CD4-positive, alpha-beta T cell (primary cell): ENCODE measurements around the gene RAB11FIP3. TPM values are rescaled to one million over a fixed set of nuclear protein-coding genes. Genes with fewer than 3 reads are reported as not detected.

Experiments used
- ATAC-seq: fragments of 200-7000 bp; cut with Tn5 transposase; one replicate; pipeline ENCODE4 v1.10.0; 2022; ENCODE audit warnings: mild to moderate bottlenecking; ENCODE audit not compliant: poor library complexity
- CTCF ChIA-PET: fragments of 350-600 bp; sonication (Branson Sonifier 250); formaldehyde crosslinking; loops from one replicate; lab custom pipeline; 2021; ENCODE audit warnings: antibody characterized with exemption, inconsistent platforms; lab: Charles Lee
- POLR2A ChIA-PET: fragments of 350-600 bp; sonication (Branson Sonifier 250); formaldehyde crosslinking; loops from one replicate; lab custom pipeline; 2021; ENCODE audit warnings: antibody characterized with exemption, inconsistent platforms; lab: Charles Lee
- DNase-seq, 14 experiments: peaks; one replicate each; pipeline ENCODE4 v3.0.0-alpha.2; 2013 to 2020; ENCODE audit warnings: mixed read lengths in 2 of 14
- H3K27ac ChIP-seq, 2 donors: one replicate each; pipeline versions ENCODE4 v1.5.1 to v1.7.0; 2013; ENCODE audit warnings: low read length in 2 of 2, low read depth in 1 of 2, mild to moderate bottlenecking in 1 of 2
- H3K27me3 ChIP-seq, 2 experiments: 1 replicate in 1 of 2; 2 replicates in 1 of 2; pipeline versions ENCODE4 v1.6.1 to v1.7.0; 2013; ENCODE audit warnings: low read length in 2 of 2, control low read depth in 1 of 2, mild to moderate bottlenecking in 1 of 2, moderate library complexity in 1 of 2; ENCODE audit not compliant: insufficient read depth in 2 of 2, control insufficient read depth in 1 of 2
- H3K36me3 ChIP-seq: one replicate; pipeline ENCODE4 v1.6.1; 2013; ENCODE audit warnings: low read length, control low read depth; ENCODE audit not compliant: insufficient read depth
- H3K4me1 ChIP-seq: one replicate; pipeline ENCODE4 v1.6.1; 2013; ENCODE audit warnings: low read length, control low read depth; ENCODE audit not compliant: insufficient read depth
- H3K4me3 ChIP-seq: one replicate; pipeline ENCODE4 v1.5.1; 2013; ENCODE audit warnings: mild to moderate bottlenecking, low read length, moderate library complexity
- H3K9me3 ChIP-seq, 2 experiments: 1 replicate in 1 of 2; 2 replicates in 1 of 2; pipeline versions ENCODE4 v1.6.1 to v1.7.0; 2013; ENCODE audit warnings: low read length in 2 of 2, mild to moderate bottlenecking in 2 of 2, control low read depth in 1 of 2, moderate library complexity in 1 of 2; ENCODE audit not compliant: control insufficient read depth in 1 of 2, insufficient read depth in 1 of 2
- H3K27ac Mint-ChIP-seq: one replicate; pipeline ENCODE4 v1.8.0; 2020; ENCODE audit warnings: mixed read lengths
- H3K27me3 Mint-ChIP-seq: one replicate; pipeline ENCODE4 v1.8.0; 2021; ENCODE audit warnings: mixed read lengths
- H3K36me3 Mint-ChIP-seq: one replicate; pipeline ENCODE4 v1.8.0; 2021; ENCODE audit warnings: low read depth, mixed read lengths
- H3K4me1 Mint-ChIP-seq: one replicate; pipeline ENCODE4 v1.8.0; 2021; ENCODE audit warnings: low read depth, mixed read lengths
- H3K4me3 Mint-ChIP-seq: one replicate; pipeline ENCODE4 v1.8.0; 2020; ENCODE audit warnings: mild to moderate bottlenecking, mixed read lengths
- H3K9me3 Mint-ChIP-seq: one replicate; pipeline ENCODE4 v1.8.0; 2020; ENCODE audit warnings: mixed read lengths
- intact Hi-C, 2 experiments: fragments of 100-400 bp; cut with DNase I in 1 of 2; cut with micrococcal nuclease in 1 of 2; formaldehyde crosslinking; loops; one replicate each; pipeline versions ENCODE4 v1.15.1 to v1.9.0; 2023 to 2025; cut with DNase I, micrococcal nuclease
- total RNA-seq, 174 experiments: library from RNA in 2 of 174; stranded (reverse) in 2 of 174; gene quantifications; one replicate each; pipeline ENCODE4 v1.2.3 and lab custom pipeline; 2021 to 2026
- TF ChIP-seq, protein P1 (sequence below): fragments of 200-600 bp; IDR thresholded peaks from one replicate; pipeline ENCODE4 v1.8.0; 2022; ENCODE audit warnings: antibody characterized with exemption, mild to moderate bottlenecking

The RAB11FIP3 gene
- total RNA-seq, 2 experiments from 2014 or later = 28.4 to 29.0 TPM

DNA sequence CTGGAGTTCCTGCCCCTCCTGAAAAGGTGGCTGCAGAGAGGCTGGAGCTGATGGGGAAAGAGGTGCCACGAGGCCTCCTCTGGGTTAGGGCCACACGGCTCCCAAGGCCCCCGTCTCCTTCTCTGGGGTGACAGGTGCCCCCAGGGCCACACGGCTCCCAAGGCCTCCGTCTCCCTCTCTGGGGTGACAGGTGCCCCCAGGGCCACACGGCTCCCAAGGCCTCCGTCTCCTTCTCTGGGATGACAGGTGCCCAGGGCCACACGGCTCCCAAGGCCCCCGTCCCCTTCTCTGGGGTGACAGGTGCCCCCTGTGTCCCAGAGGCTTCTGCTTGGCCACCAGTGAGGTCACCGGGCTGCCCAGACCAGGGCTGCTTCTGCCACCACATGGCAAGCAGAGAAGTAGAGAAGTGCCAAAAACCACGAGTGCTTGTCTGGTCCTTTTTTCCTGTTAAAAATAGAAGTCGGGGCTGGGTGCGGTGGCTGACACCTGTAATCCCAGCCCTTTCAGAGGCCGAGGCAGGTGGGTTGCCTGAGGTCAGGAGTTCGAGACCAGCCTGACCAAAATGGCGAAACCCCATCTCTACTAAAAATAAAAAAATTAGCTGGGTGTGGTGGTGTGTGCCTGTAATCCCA lies 106.2 kb downstream of the RAB11FIP3 start:
- no peaks in the 10 kb centered on the region for H3K27me3 Mint-ChIP-seq
- peaks cover 47% of the 10 kb centered on the region for H3K4me1 ChIP-seq
- TF ChIP-seq, protein P1, sequence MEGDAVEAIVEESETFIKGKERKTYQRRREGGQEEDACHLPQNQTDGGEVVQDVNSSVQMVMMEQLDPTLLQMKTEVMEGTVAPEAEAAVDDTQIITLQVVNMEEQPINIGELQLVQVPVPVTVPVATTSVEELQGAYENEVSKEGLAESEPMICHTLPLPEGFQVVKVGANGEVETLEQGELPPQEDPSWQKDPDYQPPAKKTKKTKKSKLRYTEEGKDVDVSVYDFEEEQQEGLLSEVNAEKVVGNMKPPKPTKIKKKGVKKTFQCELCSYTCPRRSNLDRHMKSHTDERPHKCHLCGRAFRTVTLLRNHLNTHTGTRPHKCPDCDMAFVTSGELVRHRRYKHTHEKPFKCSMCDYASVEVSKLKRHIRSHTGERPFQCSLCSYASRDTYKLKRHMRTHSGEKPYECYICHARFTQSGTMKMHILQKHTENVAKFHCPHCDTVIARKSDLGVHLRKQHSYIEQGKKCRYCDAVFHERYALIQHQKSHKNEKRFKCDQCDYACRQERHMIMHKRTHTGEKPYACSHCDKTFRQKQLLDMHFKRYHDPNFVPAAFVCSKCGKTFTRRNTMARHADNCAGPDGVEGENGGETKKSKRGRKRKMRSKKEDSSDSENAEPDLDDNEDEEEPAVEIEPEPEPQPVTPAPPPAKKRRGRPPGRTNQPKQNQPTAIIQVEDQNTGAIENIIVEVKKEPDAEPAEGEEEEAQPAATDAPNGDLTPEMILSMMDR = no peak
- no peaks in the 10 kb centered on the region for H3K9me3 Mint-ChIP-seq
- no peaks in the 10 kb centered on the region for H3K27me3 ChIP-seq
- no peak overlapping the region for H3K27ac ChIP-seq
- peaks cover 11% of the 10 kb centered on the region for H3K4me1 Mint-ChIP-seq
- intact Hi-C loops = no loop called here
- H3K9me3 ChIP-seq = no peaks in the 10 kb centered on the region
- no peak overlapping the region for H3K4me3 Mint-ChIP-seq
- no peaks in the 10 kb centered on the region for H3K36me3 Mint-ChIP-seq
- ATAC-seq (no peak), DNase-seq (no peak)
- peaks cover 5% of the 10 kb centered on the region for H3K36me3 ChIP-seq
- ChIA-PET CTCF (no interaction called here), POLR2A (no interaction called here)
- no peak overlapping the region for H3K27ac Mint-ChIP-seq
- H3K4me3 ChIP-seq = no peak overlapping the region

DNA sequence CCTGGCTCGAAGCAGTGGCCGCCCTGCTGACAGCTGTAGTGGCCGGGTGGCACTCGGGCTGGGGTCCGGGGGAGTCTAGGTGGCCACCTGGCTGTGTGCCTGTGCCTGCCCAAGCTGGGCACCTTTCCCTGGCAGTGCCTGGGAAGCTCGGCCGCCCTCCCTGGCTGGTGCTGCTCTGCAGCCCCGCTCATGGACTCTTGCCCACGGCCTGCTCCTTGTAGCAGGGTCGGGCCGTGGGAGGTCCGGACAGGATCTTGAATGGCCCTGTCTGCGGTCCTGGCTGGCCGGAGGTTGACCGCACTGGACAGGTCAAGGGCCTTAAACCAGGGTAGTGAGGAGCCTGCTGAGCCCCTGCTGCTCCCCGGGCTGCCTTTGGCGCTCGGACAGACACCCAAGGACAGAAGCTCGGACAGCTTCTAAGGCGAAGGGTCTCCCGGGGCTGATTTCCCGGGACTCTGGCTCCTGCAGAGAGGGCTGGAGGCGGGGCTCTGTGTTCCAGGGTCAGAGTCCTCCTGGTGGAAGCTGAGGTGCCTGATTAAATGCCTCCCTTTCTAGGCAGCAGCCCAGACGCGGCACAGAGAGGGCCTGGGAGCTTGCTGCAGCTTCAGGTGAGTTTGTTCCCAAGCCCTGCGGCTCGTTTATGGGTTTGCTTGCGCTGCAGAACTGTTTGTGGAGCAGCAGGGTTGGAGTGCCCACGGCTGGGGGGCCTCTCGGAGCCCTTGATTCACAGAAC lies 108.1 kb downstream of the RAB11FIP3 start:
- H3K4me3 ChIP-seq = no peak overlapping the region
- ATAC-seq (no peak), DNase-seq (no peak)
- Mint-ChIP-seq H3K4me3 (no peak overlapping the region), H3K27me3 (no peaks in the 10 kb centered on the region), H3K4me1 (peaks cover 9% of the 10 kb centered on the region), H3K9me3 (no peaks in the 10 kb centered on the region), H3K27ac (no peak overlapping the region), H3K36me3 (no peaks in the 10 kb centered on the region)
- intact Hi-C loops = no loop called here
- ChIA-PET CTCF (no interaction called here), POLR2A (no interaction called here)
- H3K27me3 ChIP-seq = no peaks in the 10 kb centered on the region
- TF ChIP-seq, protein P1 = no peak
- H3K4me1 ChIP-seq = peaks cover 38% of the 10 kb centered on the region
- H3K9me3 ChIP-seq = no peaks in the 10 kb centered on the region
- peaks cover 15% of the 10 kb centered on the region for H3K36me3 ChIP-seq
- H3K27ac ChIP-seq = no peak overlapping the region

DNA sequence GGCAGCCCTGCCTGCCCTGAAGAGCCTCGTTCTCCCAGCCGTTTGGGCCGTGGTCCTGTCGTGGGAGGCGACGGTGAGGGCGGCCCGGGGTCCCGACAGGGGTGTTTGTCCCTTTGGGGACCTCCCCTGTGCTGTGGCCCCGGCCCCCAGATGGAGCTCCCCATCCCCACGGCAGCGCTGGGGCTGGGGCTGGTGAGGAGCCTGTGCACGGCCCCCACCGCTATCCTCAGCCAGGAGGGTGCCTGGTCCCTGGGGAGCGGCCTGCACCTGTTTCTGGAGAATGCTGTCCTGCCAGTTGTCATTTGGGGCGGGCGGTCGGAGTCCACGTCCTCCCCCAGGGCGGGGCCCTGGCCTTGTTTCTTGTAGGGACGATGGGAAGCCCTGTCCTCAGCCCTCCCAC lies 108.7 kb downstream of the RAB11FIP3 start:
- no peaks in the 10 kb centered on the region for H3K9me3 ChIP-seq
- no peak overlapping the region for H3K4me3 ChIP-seq
- H3K27me3 Mint-ChIP-seq = no peaks in the 10 kb centered on the region
- H3K4me1 Mint-ChIP-seq = peaks cover 9% of the 10 kb centered on the region
- H3K27me3 ChIP-seq = no peaks in the 10 kb centered on the region
- peaks cover 16% of the 10 kb centered on the region for H3K36me3 ChIP-seq
- no peak overlapping the region for H3K27ac Mint-ChIP-seq
- no peaks in the 10 kb centered on the region for H3K9me3 Mint-ChIP-seq
- TF ChIP-seq, protein P1 = no peak
- ATAC-seq (no peak), DNase-seq (no peak)
- POLR2A ChIA-PET = no interaction called here
- intact Hi-C loops = no loop called here
- peaks cover 4% of the 10 kb centered on the region for H3K36me3 Mint-ChIP-seq
- CTCF ChIA-PET = no interaction called here
- H3K27ac ChIP-seq = no peak overlapping the region
- peaks cover 32% of the 10 kb centered on the region for H3K4me1 ChIP-seq
- H3K4me3 Mint-ChIP-seq = no peak overlapping the region
